8988T (cell line): Measurements from ENCODE around the gene NTRK1.

Source experiments
- DNase-seq: peaks from one replicate; pipeline ENCODE4 v3.0.0; 2011

Gene NTRK1

GRCh38 chr1:156839426-156840109, 21.1 kb upstream of the NTRK1 start:
- DNase-seq = no peak

DNA sequence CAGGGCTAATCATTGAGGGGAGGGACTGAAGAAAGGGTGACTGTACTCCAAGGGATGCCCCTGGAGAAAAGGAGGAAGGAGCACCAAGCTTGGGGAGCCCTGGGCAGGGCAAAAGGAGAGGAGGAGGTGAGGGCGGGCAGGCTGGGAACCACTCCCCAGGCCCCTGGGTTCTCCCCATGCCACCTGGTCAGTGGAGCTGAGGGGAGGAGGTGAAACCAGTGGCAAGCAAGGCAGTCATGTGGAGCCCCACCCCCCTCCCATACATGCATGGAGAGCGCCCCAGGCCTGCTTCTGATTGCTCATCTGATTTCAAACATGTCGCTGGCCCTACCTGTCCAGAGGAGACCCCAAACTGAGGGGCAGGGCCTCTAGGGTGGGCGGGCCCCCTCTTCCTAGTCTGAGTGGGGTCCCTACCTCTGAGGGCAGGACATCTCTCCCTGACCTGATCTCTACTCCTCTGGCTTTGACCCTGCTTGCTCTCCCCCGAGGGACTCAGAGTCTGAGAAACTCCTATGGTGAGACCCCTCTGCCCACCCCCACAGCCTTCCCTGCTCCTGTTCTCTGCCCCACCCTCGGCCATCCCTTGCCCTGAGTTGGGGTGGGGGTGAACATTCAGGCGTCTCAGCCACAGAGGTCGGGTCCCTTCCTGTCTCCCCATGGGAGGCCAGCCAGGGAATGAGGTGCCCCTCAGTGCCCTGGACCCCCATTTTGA, 20.3 kb upstream of the NTRK1 start:
- DNase-seq = no peak

DNA sequence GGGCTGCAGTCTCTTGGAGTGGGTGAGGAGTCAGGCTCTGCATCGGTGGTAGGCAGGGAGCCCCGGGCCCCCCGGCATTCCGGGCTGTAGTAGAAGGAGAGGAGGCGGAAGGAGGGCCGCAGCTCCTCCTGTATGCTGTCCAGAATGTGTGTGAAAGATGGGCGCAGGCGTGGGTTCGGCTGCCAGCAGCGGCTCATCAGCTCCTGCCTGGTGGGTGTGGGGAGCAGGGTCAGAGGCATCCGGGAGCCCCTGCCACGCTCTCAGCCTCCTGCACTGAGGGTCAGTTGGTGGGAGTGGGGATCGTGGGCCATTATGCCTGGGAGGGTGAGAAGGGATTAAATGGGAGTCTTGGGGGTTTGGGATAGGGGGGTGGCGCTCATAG, 19.8 kb upstream of the NTRK1 start:
- DNase-seq = no peak

- DNase-seq = no peak
Measured at GRCh38 chr1:156841295-156841855, 19.3 kb upstream of the NTRK1 start.

DNA sequence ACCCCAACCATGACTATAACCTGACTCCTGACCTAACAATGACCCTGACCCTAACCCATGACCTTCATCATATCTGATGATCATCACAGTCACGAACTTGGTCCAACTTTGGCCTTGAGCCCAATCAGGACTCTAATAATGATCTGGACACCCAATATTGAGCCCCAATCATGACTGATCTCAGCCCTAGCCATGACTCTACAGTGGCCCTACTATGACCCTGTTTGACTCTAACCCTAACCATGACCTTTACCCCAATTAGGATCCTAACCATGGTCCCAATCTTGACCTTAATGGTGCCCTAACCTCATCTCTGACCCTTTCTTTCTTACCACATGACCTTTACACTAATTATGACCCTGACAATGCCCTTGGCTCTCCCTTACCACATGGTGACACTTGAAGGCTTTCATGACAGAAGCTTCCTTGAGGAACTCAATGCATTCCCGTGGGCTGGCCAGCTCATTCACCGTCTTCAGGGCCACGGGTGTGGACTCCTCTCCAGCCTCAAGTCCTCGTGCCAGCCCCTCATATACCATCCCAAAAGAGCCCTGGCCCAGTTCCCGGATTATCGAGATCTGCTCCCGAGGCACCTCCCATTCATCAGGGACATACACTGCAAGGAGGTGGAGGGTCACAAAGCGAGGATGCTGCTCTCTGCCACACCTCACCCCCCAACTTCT, 17.9 kb upstream of the NTRK1 start:
- no peak for DNase-seq

GRCh38 chr1:156844102-156844501, 16.6 kb upstream of the NTRK1 start:
- no peak for DNase-seq

GRCh38 chr1:156844638-156845037, 16.0 kb upstream of the NTRK1 start:
- no peak for DNase-seq

- DNase-seq = no peak
Measured at GRCh38 chr1:156845055-156845952, 15.4 kb upstream of the NTRK1 start.

DNA sequence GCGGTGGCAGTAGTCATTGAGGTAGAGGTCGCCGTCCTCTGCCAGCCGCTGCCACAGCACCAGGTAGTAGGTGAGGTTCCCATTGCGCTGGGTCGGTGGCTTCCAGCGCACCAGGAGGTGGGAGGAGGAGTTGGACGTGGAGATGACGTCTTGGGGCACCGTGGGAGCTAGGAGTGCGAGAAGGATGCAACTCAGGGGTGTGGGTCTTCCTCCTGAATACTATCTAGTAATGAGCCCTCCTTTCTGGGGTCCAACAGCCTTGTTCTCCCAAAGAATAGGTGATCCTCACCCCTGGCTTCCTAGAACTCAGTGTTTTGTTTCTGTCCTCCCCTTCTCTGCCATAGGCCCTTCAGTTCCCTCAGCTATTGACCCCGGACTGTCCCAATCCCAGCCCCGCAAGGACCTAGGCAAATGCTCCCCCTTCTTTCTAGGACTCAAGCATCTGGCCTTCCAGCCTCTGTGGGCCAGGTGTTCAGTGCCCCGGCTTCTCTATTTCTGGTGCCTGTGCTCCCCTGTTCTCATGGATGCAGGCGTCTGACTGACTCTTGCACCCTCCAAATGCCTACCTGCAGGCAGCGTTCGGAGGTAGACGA, 14.6 kb upstream of the NTRK1 start:
- no peak for DNase-seq

DNA sequence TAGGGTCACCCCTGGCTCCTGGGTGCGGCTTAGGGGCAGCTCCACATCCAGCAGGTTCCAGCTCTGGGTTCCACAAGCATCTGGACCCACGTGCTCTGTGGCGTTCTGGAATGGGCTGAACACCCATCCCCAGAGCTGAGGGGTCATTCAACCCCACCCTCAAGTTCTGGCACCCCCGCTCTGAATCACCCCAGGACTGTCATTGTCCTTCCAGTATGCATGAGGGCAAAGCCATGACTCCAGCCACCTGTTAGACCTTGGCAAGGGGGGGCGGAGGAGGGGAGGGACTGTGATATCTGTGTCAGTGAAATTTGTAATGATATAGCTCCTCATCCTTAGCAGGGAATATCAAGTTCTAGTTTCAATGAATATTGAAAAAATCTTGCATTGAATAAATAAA, 14.0 kb upstream of the NTRK1 start:
- DNase-seq = no peak

DNA sequence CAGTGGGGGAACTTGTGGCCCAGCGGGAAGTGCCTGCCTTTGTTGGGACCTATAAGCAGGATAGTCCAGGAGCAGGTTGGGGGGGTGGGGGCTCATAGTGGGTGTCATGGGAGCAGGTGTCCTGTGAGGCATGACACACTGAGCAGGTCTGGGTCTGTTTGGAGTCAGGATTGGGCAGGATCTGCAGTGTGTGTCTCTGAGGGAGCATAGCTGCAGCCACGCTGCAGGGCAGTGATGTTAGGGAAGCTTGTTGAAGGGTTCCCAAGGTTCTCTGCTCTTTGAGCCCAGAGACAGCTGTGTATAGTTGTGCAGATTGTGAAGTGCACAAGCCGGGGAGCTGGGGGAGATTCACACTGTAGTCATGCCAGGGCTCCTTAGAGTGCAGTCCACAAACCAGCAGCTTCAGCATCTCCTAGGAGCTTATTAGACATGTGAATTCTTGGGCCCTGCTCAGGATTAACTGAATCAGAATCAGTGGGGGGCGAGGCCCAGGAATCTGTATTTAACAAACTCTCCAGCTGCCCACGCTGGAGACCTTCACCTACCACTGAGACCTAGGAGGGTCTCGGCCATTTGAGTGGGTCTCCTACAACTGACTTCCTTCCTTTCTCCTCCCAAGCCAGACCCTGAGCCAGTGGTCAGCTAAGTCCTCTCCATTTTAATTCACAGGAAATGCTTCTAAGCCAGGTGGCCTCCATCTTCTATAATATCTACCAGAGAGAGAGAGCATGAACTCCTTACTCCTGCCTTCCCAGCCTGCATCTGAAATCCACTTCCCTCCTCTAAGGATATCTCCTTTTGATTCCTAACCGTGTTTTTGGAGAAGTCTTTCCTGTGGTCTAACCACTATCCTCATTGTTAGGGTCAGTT, 12.8 kb upstream of the NTRK1 start:
- no peak for DNase-seq

DNA sequence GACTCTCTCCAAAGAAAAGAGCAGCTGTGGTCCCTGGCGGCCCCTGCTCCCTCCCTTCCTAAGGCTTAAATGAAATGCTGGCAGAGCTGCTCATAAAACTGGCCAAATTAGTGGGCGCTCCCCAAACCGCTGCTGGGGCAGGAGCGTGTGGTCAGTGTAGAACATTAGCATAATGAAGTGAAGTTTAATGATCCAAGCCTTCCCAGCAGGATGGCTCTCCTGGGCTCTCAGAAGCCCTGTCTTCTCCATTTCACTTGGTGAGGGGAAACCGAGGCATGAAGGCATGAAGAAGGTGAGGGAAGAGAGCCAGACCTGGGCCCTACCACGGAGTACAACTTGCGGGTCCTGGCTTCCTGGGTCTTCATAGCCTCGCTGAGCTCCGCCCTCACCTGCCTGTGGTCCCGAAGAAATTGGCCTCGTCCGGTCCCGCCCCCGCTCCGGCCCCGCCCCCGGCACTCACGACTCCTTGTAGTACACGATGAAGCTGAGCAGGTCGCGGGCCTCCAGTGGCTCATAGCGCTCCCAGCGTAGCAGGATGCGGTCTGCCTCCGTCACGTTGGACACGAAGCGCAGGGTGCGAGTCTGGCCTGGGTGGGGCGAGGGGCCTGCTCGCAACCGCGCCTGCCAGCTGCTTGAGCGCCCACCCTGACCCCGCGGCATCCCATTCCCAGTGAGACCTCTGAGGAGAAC, 12.1 kb upstream of the NTRK1 start:
- no peak for DNase-seq

GRCh38 chr1:156849151-156849496, 11.5 kb upstream of the NTRK1 start:
- no peak for DNase-seq

DNA sequence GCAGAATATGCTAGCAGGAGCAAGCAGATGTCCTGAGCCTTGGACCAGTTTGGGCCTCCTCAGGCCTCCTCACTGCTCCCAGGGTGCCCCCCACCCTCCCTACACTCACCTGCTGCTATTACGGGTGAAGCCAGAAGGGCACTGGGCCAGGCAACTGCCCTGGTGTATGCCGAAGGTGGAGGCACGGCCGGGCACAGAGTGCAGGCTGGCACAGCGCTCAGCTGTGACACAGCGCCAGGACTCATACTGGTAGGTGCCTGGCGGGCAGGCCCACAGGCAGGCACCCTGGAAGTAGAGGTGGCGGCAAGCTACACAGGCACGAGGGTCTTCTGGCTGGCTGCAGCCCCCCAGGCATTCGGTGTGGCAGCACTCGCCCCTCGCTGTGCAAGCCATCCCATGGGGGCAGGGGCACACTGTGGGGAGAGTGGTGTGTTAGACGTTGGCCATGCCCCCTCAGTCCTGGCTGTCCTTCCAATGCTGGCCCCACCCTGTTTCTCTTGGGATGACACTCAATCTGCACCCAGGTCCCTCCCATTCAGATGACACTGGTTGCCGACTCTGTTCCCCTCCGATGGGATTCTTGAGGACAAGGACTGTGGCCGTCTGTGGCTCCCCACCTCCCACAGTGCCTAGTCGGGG, 8.8 kb upstream of the NTRK1 start:
- DNase-seq = no peak

- DNase-seq = no peak
Measured at GRCh38 chr1:156852418-156852874, 8.2 kb upstream of the NTRK1 start.

- no peak for DNase-seq
Measured at GRCh38 chr1:156853761-156854160, 6.9 kb upstream of the NTRK1 start.

DNA sequence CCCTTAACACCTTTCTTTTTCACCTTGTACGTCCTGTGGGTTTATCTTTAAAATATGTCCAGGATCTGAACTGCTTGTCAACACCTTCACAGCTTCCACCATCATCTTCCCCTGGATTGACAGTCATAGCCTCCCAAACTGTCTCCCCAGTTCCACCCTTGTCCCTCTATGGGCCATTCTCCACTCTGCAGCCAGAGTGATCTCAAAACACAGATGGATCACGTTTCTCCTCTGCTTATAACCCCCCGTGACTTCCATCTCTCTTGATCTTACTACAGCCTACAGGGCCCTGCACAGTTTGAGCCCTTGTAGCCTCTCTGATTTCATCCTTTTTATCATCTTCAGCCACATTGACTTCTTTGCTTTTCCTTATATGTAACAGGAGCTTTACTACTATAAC, 6.0 kb upstream of the NTRK1 start:
- no peak for DNase-seq

DNA sequence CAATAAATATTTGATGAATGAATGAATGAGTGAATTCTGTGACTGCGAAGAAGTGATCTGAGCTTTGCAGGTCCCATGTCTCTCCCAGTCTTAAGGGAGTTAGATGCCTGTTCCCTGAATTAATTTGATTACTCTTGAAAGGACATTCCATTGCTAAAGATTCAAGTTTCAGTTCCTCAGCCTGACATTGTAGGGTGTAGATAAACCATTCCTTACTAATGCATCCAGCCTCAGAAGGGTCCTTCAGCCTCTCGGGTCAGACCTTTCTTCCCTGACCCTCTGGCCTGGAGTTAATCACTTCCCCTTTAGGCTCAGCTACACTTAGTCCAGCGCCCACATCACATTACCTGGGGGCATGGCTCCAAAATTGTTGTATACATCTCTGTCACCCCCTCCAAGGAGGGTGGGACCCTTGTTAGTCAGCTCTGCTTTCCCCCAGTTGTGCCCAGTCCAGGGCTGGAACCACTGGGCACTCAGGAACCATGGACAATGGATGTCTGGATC, 4.3 kb upstream of the NTRK1 start:
- no peak for DNase-seq

GRCh38 chr1:156857532-156857931, 3.1 kb upstream of the NTRK1 start:
- DNase-seq = no peak

- DNase-seq = no peak
Measured at GRCh38 chr1:156858555-156858956, 2.1 kb upstream of the NTRK1 start.
